ENCODE results near the gene SLC38A10. TPM values are rescaled to one million over a fixed set of nuclear protein-coding genes. Genes with fewer than 3 reads are reported as not detected.

Gene SLC38A10
- total RNA-seq, 4 donors from 2014 or later, result 24.5 to 56.5 (median 28.8) TPM

DNA sequence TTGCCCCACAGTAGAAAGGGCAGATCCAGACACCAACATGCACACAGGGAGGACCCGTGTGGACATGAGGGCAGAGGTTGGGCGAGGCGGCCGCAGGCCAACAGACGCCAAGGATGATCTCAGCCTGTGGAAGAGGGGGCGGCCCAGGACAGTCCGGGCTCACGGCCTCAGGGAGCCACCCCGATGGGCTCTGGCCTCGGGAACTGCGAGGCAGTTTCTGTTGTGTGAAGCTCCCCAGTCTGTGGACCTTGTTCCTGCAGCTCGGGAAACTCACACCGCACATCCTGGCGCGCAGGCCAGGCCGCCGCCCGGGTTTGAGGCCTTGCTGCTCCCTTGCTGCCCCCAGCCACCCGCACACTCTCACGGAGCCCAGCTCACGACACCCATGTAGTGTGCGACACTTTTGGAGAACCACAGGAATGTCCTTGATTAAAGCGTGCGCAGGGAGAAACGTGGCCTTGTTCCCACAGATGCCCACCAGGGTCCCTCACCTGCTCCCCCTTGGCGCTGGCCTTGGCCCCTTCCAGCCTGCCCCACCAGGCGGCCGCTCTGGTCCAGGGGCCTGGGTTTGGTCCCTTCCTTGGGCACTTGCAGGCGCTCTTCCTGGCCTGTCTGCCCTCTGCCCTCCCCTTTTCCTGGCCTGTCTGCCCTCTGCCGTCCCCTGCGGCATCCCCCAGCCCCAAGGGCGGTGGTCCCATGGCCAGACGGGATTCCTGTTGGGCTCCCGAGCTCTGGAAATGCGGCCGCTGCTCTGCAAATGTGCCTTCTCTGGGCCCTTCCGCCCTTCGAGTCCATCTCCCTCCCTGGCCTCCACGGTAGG is 9.3 kb upstream of the SLC38A10 start:
- H3K4me1 ChIP-seq, result peaks cover 10 to 20% of the 10 kb centered on the region in 2 donors
- in situ Hi-C loops (cut with MboI; ENCODE audit: low sequenced_read_pairs in 4 of 4) (no loop called here), intact Hi-C loops (cut with DNase I; ENCODE audit: low total_unique reads) (no loop called here)
- ATAC-seq (no peak), DNase-seq (no peak)
- no peaks in the 10 kb centered on the region for H3K9me3 ChIP-seq
- H3K4me3 ChIP-seq, result no peak overlapping the region
- no peaks in the 10 kb centered on the region for H3K36me3 ChIP-seq
- no peaks in the 10 kb centered on the region for H3K27me3 ChIP-seq
- H3K27ac ChIP-seq, result no peak overlapping the region
- TF ChIP-seq, protein P1, sequence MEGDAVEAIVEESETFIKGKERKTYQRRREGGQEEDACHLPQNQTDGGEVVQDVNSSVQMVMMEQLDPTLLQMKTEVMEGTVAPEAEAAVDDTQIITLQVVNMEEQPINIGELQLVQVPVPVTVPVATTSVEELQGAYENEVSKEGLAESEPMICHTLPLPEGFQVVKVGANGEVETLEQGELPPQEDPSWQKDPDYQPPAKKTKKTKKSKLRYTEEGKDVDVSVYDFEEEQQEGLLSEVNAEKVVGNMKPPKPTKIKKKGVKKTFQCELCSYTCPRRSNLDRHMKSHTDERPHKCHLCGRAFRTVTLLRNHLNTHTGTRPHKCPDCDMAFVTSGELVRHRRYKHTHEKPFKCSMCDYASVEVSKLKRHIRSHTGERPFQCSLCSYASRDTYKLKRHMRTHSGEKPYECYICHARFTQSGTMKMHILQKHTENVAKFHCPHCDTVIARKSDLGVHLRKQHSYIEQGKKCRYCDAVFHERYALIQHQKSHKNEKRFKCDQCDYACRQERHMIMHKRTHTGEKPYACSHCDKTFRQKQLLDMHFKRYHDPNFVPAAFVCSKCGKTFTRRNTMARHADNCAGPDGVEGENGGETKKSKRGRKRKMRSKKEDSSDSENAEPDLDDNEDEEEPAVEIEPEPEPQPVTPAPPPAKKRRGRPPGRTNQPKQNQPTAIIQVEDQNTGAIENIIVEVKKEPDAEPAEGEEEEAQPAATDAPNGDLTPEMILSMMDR (IDR thresholded peaks at IDR 0.05 in 4 of 5, conservative IDR thresholded peaks at IDR 0.05 in 1 of 5), result no peak
- no peak for TF ChIP-seq POLR2A (IDR thresholded peaks at IDR 0.05)

DNA sequence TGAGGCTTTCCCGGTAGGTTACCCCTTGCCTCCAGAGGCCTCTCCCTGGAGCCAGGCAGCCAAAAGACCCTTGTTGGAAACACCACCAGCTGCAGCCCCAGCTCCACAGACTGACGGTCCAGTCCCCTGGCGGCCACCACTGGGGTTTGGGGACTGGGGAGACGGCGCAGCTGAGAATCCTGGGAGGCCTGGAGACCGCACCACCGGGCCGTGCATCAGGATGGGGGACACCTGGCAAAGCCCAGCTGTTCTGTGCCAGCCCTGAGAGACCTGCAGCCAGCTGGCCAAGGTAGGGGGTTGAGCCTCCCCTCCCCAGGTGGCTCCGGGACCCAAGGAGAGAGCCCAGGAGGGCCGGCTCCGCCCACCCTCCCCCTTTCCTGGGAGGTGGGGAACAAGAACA is 8.3 kb upstream of the SLC38A10 start:
- Histone ChIP-seq H3K27me3 (no peaks in the 10 kb centered on the region), H3K4me3 (no peak overlapping the region), H3K4me1 (peaks cover 1 to 11% of the 10 kb centered on the region in 2 donors), H3K36me3 (no peaks in the 10 kb centered on the region), H3K27ac (no peak overlapping the region), H3K9me3 (no peaks in the 10 kb centered on the region)
- intact Hi-C loops (cut with DNase I; ENCODE audit: low total_unique reads), result no loop called here
- DNase-seq, result no peak
- TF ChIP-seq, protein P1 (IDR thresholded peaks at IDR 0.05 in 4 of 5, conservative IDR thresholded peaks at IDR 0.05 in 1 of 5), result no peak
- TF ChIP-seq POLR2A (IDR thresholded peaks at IDR 0.05), result no peak
- no peak for ATAC-seq
- in situ Hi-C loops (cut with MboI; ENCODE audit: low sequenced_read_pairs in 4 of 4), result no loop called here

DNA sequence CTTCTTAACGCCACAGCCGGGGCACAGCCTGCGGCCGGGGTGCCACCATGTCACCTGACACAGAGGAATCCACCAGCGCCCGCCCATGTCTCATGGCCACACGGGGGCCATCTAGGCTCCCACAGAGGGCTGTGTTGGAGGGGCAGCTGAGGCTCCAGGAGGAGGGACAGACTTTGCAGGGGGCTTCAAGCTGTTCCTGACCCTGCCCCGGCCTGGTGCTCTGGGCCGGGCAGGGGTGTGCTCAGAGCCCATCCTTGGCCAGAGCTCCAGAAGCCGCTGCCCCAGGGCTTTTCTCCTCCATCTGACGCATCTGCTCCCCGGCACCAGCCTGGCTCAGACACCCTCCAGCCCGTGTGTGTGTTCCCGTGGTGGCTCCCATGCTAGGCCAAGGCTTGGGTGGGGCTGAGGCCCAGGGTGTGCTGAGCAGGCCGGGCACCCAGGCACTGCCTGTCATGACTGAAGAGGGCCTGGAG is 7.8 kb upstream of the SLC38A10 start:
- Histone ChIP-seq H3K9me3 (no peaks in the 10 kb centered on the region), H3K4me1 (peaks cover 0 to 8% of the 10 kb centered on the region in 2 donors), H3K27me3 (no peaks in the 10 kb centered on the region), H3K36me3 (no peaks in the 10 kb centered on the region), H3K4me3 (no peak overlapping the region), H3K27ac (no peak overlapping the region)
- TF ChIP-seq, protein P1 (IDR thresholded peaks at IDR 0.05 in 4 of 5, conservative IDR thresholded peaks at IDR 0.05 in 1 of 5), result peak; percentile 16 to 59 (median 44)
- TF ChIP-seq POLR2A (IDR thresholded peaks at IDR 0.05), result no peak
- in situ Hi-C loops (cut with MboI; ENCODE audit: low sequenced_read_pairs in 4 of 4), result no loop called here
- intact Hi-C loops (cut with DNase I; ENCODE audit: low total_unique reads), result no loop called here
- ATAC-seq (peak; percentile 47 to 53), DNase-seq (peak in 1 of 2 donors; percentile 60)

DNA sequence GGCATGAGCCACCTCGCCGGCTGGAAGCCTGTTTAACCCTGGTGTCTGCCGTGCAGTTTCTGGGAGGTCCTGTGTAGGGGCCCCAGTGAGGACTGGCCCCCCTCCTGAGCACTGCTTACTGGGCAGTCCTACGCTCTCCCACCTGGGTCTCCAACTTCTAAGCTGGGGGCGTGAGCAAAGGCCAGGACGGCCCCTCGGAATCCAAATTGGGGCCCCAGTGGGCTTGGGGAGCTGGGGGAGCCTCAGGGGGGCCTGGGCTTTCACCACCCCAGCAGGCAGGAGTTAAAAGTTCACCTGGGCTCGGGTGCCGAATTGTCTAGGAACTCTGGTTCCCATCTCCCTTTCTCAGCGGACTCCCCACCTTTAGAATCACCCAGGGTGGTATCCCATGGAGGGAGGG is 7.2 kb upstream of the SLC38A10 start:
- Histone ChIP-seq H3K27ac (no peak overlapping the region), H3K27me3 (no peaks in the 10 kb centered on the region), H3K9me3 (no peaks in the 10 kb centered on the region), H3K36me3 (no peaks in the 10 kb centered on the region), H3K4me1 (peaks cover 0 to 8% of the 10 kb centered on the region in 2 donors), H3K4me3 (no peak overlapping the region)
- DNase-seq (no peak), ATAC-seq (no peak)
- TF ChIP-seq, protein P1 (IDR thresholded peaks at IDR 0.05 in 4 of 5, conservative IDR thresholded peaks at IDR 0.05 in 1 of 5), result no peak
- no peak for TF ChIP-seq POLR2A (IDR thresholded peaks at IDR 0.05)
- intact Hi-C loops (cut with DNase I; ENCODE audit: low total_unique reads), result no loop called here
- in situ Hi-C loops (cut with MboI; ENCODE audit: low sequenced_read_pairs in 4 of 4), result no loop called here
